Measurements from ENCODE around the gene NPTX1. TPM values are rescaled to one million over a fixed set of nuclear protein-coding genes. Genes with fewer than 3 reads are reported as not detected.

The NPTX1 gene
- total and polyA plus RNA-seq, 9 of the 15 experiments (the other 6 are each of a cell fraction or from before 2014, with no cell fraction given) = 0.04 TPM; not detected in 8

DNA sequence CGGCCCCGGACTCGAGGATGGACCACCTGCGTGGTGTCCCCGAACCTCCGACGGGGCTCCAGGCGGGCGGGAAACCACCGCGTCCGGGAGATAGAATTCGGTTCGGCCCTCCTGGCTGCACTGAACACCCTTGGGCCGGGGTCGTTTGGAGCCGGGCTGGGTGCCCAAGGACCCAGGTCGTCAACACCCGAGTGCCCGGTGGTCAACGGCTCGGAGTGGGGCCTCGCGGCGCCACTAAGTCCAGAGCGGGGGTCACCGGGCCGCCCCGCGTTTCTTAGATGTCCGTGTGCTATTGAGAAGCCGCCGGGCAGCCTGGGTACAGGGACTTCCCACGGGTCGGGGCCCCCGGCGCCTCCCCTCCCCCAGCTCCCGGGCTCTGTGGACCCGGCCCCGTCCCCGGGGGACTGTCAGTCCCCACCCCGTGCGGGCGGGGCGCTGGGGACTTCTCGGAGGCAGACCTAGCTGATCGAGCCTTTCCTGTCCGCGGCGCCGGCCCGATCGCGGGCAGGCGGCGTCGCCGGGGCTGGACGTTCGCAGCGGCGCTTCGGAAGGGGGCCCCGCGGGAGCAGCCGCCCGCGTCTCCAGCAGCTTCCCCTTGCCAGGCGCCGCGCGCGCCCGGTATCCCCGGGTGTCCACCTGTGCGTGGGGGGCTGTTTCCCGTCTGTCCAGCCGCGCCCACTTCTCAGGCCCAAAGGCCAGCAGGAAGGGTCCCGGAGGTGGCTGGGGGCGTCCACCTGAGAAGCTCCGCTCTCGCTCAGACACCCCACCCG, 655 bp upstream of the NPTX1 start:
- Histone ChIP-seq H3K27ac (ENCODE audit: extremely low read depth, low read depth, low read length) (no peak overlapping the region), H4K20me1 (replicated peaks; ENCODE audit: control insufficient read depth, insufficient read depth, low read length) (peaks cover 12% of the 10 kb centered on the region), H3K9me3 (replicated peaks; ENCODE audit: control insufficient read depth, insufficient read depth, low read depth, low read length) (no peaks in the 10 kb centered on the region), H2AFZ (ENCODE audit: low read depth, low read length) (no peak overlapping the region), H3K9ac (ENCODE audit: insufficient read depth in 1 of 2, low read depth in 2 of 2, low read length in 2 of 2) (no peak overlapping the region), H3K4me2 (ENCODE audit: insufficient read depth, low read length) (no peak overlapping the region), H3K27me3 (ENCODE audit: control insufficient read depth in 2 of 2, insufficient read depth in 2 of 2, low read length in 2 of 2) (peaks cover 38 to 94% of the 10 kb centered on the region in 2 experiments; a peak in 4 of 5 replicates), H3K36me3 (ENCODE audit: control insufficient read depth, insufficient read depth, low read length) (no peaks in the 10 kb centered on the region), H3K9me1 (ENCODE audit: control insufficient read depth, insufficient read depth, low read length) (no peaks in the 10 kb centered on the region), H3K4me3 (no peak overlapping the region), H3K4me1 (replicated peaks in 1 of 2; ENCODE audit: control insufficient read depth in 2 of 2, insufficient read depth in 2 of 2, low read length in 2 of 2) (peaks cover 0 to 57% of the 10 kb centered on the region in 2 experiments; a peak in 3 of 5 replicates), H3K79me2 (ENCODE audit: control insufficient read depth, insufficient read depth, low read length) (no peaks in the 10 kb centered on the region)
- DNase-seq (ENCODE audit: extremely low read depth in 1 of 4, low spot score in 3 of 4) = peak in 2 of 4 experiments; percentile 39 to 50
- intact Hi-C loops (cut with micrococcal nuclease) (no loop called here), in situ Hi-C loops (cut with MboI) (no loop called here)
- TF ChIP-seq HOXB6 (CRISPR knock-in tag; IDR thresholded peaks at IDR 0.05; ENCODE audit: borderline replicate concordance) (no peak), CCNT2 (IDR thresholded peaks at IDR 0.05; ENCODE audit: borderline replicate concordance, extremely low read depth, insufficient read length, low read depth, low read length) (peak; percentile 4)
- no TSS peak for BruUV-seq (replicated peaks)
- 10% methylated on average over 38 of the region's 84 CpGs for WGBS (ENCODE audit: insufficient coverage, low coverage, missing lambda C conversion rate)
- 0 out of 3 replicates have a peak, but pooled peaks have one; percentile 20 for ATAC-seq
- POLR2A ChIA-PET = interaction anchor here (0.5 to 1.0 kb wide), 3 partner anchors 10 to 153 kb away, joined by 3 read pairs; no protein-coding TSS in a partner anchor
- CTCF ChIA-PET (ENCODE audit: low intra/inter-chr PET ratio) = interaction anchor here (0.9 kb wide), 1 partner anchor 422 kb away, joined by 3 read pairs; no protein-coding TSS in a partner anchor
- FAIRE-seq = no peak
